ENCODE measurements around the gene PEPD. TPM values are rescaled to one million over a fixed set of nuclear protein-coding genes. Genes with fewer than 3 reads are reported as not detected.

The PEPD gene
- total RNA-seq, 1 donor from 2014 or later = 23.8 TPM

DNA sequence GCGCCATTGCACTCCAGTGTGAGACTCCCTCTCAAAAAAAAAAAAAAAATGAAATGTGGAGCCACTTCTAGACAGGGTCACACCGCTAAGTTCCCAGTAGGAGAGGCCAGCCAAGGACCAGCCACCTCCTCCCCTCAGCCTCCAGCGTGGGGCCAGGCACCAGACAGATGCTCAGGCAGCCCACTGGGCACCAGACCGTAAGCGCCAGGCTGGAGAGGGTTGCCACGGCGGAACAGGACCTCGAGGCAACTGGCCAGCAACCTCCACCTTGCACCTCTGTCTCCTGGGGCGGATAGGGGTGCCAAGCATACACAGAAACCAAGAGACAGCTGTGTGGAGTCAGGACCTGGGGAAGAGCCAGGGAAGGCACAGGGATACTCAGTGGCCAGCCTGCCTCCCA lies 3.7 kb downstream of the PEPD start:
- Mint-ChIP-seq H3K4me3 (ENCODE audit: low read depth) (no peak overlapping the region), H3K4me1 (ENCODE audit: low read depth) (peaks cover 12% of the 10 kb centered on the region), H3K36me3 (ENCODE audit: low read depth) (no peaks in the 10 kb centered on the region), H3K9me3 (no peaks in the 10 kb centered on the region), H3K27ac (no peak overlapping the region), H3K27me3 (ENCODE audit: low read depth) (peaks cover 4% of the 10 kb centered on the region)
- intact Hi-C loops (cut with micrococcal nuclease) = no loop called here
- no peak for DNase-seq (ENCODE audit: low spot score)

DNA sequence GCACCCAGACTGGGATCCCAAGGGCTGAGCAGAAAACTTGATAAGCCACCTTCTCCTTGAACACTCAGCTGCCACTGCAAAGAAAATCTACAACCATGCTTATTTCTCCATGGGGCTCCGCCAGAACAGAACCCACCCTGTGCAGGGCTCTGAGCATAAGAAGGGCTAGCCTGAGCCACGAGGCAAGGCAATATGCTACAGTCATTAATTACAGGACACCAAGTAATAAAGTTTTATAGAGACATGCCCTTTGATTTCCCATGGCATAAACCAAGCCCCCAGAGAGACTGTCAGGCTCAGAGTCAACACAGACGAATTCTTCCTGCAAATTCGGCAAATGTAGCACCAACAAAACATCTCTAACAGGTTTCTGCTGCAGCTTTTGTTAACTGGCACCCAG lies 5.7 kb downstream of the PEPD start:
- no peak overlapping the region for H3K27ac Mint-ChIP-seq
- H3K9me3 Mint-ChIP-seq = no peaks in the 10 kb centered on the region
- H3K36me3 Mint-ChIP-seq (ENCODE audit: low read depth) = no peaks in the 10 kb centered on the region
- no peaks in the 10 kb centered on the region for H3K27me3 Mint-ChIP-seq (ENCODE audit: low read depth)
- no peak for DNase-seq (ENCODE audit: low spot score)
- H3K4me3 Mint-ChIP-seq (ENCODE audit: low read depth) = no peak overlapping the region
- intact Hi-C loops (cut with micrococcal nuclease) = no loop called here
- H3K4me1 Mint-ChIP-seq (ENCODE audit: low read depth) = peaks cover 3% of the 10 kb centered on the region

DNA sequence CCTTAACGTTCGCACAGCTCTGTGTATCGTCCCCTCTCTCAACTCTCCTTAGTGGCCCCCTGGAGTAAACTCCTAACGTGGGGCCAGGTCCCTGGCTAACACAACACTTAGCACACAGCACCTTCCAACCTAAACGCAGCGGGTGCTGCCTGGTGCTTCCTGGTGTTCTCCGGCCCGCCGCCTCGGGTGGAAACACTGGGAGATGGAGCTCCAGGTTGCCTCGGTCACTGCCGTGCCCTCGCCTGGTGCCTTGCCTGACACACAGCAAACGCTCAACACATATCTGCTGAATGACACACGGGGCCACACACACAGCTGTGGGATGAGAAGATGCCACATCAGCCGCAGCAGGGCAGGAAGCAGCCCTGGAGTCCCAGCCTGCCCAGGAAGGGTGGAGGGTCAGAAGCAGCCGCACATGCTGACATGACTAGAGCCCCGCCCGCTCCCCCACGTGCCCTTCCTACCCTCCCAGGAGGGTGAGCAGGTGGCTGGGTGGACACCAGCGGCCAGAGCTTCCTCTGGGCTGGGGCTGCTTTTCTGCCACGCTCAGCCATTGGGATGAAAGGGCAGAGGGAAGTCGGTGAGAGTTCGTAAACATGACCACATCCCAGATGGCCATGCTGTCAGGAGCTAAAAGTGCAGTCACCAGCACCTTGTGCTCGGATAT lies 6.6 kb downstream of the PEPD start:
- DNase-seq (ENCODE audit: low spot score) = no peak
- no peaks in the 10 kb centered on the region for H3K9me3 Mint-ChIP-seq
- H3K27me3 Mint-ChIP-seq (ENCODE audit: low read depth) = no peaks in the 10 kb centered on the region
- H3K27ac Mint-ChIP-seq = no peak overlapping the region
- H3K4me3 Mint-ChIP-seq (ENCODE audit: low read depth) = no peak overlapping the region
- H3K36me3 Mint-ChIP-seq (ENCODE audit: low read depth) = no peaks in the 10 kb centered on the region
- no peaks in the 10 kb centered on the region for H3K4me1 Mint-ChIP-seq (ENCODE audit: low read depth)
- intact Hi-C loops (cut with micrococcal nuclease) = no loop called here

DNA sequence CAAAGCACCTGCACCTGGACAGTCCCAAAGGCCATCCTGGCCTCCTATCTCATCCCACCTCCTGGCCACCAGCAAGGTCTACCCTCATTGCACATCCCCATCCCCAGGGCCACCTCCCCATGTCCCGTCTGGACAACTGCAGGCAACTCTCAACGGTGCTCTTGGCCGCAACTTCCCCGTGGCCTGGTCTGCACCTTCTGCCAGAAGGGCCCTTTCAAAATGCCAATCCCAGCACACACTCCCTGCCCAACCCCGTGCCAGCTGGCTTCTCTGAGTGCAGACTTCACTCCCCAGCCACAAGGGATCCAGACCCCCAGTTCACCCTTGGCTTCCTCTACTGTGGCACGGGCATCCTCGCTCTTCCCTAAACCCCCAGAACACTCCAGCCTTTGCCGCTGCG lies 8.2 kb downstream of the PEPD start:
- DNase-seq (ENCODE audit: low spot score) = no peak
- Mint-ChIP-seq H3K36me3 (ENCODE audit: low read depth) (no peaks in the 10 kb centered on the region), H3K4me3 (ENCODE audit: low read depth) (no peak overlapping the region), H3K9me3 (no peaks in the 10 kb centered on the region), H3K27me3 (ENCODE audit: low read depth) (no peaks in the 10 kb centered on the region), H3K4me1 (ENCODE audit: low read depth) (no peaks in the 10 kb centered on the region), H3K27ac (no peak overlapping the region)
- intact Hi-C loops (cut with micrococcal nuclease) = no loop called here

DNA sequence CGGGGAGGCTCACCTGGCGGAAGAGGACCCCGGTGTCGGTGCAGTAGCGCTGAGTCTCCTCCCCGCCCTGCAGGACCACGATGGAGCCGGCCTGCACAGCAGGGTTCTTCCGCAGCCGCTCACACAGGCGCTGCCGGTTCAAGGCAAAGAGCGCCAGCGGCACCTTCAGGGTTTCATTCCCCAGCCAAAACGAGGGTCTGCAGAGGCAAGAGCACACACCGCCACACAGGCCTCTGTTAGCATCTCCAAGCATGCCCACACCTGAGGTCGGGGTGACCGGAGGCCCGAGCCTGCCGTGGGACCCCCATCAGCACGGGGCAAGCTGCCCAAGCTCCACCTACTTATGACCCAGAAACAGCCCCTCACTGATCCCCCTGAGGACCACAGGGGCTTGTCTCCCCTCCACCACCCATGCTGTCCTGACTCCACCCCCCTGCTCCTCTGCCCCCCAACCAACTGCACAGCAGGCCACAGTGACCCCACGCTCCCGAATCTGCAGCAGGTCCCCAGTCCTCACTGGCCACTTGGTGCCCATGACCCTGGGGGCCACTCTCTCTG lies 8.9 kb downstream of the PEPD start:
- intact Hi-C loops (cut with micrococcal nuclease) = no loop called here
- Mint-ChIP-seq H3K4me3 (ENCODE audit: low read depth) (no peak overlapping the region), H3K27ac (no peak overlapping the region), H3K36me3 (ENCODE audit: low read depth) (no peaks in the 10 kb centered on the region), H3K27me3 (ENCODE audit: low read depth) (no peaks in the 10 kb centered on the region), H3K4me1 (ENCODE audit: low read depth) (no peaks in the 10 kb centered on the region), H3K9me3 (no peaks in the 10 kb centered on the region)
- no peak for DNase-seq (ENCODE audit: low spot score)

DNA sequence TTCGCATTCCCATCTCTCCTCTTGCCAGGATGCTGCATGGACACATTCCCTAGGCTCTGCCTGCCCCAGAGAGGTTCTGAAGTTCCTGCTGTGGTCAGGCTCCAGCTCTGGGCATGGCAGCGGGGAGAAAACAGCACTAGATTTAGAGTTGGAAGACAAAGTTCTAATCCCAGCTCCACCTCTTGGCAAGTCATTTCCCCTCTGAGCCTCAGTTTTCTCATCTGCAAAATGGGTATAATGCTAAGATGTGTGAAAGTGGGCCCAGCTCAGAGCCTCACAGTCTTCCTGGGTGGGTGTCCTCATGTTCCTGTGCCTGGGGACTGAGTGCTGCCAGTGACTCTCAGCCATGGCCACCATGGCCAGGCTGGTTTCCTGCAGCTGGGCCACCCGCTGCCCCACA lies 9.6 kb downstream of the PEPD start:
- intact Hi-C loops (cut with micrococcal nuclease) = no loop called here
- H3K4me3 Mint-ChIP-seq (ENCODE audit: low read depth) = no peak overlapping the region
- H3K27me3 Mint-ChIP-seq (ENCODE audit: low read depth) = no peaks in the 10 kb centered on the region
- no peaks in the 10 kb centered on the region for H3K9me3 Mint-ChIP-seq
- H3K4me1 Mint-ChIP-seq (ENCODE audit: low read depth) = no peaks in the 10 kb centered on the region
- no peak for DNase-seq (ENCODE audit: low spot score)
- H3K36me3 Mint-ChIP-seq (ENCODE audit: low read depth) = no peaks in the 10 kb centered on the region
- H3K27ac Mint-ChIP-seq = no peak overlapping the region

DNA sequence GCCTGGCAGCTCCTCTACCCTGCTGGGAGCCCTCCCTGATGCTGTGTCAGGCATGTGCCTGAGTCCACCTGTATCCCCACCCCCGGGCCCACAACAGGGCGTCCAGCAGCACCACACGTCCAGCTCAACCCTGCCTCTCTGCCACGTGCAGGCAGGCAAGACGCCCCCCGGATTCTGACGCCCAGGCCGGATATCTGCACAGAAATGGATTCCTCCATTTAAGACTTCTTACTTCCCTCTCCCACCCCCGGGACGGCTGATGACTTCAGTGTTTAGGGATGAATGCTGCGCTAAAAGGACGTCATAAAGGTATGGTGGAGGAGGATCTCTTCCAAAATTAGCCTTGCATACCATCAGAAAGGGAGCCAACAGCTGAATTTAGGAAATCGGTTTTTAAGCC lies 10.2 kb downstream of the PEPD start:
- no peak for DNase-seq (ENCODE audit: low spot score)
- Mint-ChIP-seq H3K36me3 (ENCODE audit: low read depth) (no peaks in the 10 kb centered on the region), H3K27ac (no peak overlapping the region), H3K4me1 (ENCODE audit: low read depth) (no peaks in the 10 kb centered on the region), H3K27me3 (ENCODE audit: low read depth) (no peaks in the 10 kb centered on the region), H3K9me3 (peaks cover 5% of the 10 kb centered on the region), H3K4me3 (ENCODE audit: low read depth) (no peak overlapping the region)
- intact Hi-C loops (cut with micrococcal nuclease) = no loop called here

DNA sequence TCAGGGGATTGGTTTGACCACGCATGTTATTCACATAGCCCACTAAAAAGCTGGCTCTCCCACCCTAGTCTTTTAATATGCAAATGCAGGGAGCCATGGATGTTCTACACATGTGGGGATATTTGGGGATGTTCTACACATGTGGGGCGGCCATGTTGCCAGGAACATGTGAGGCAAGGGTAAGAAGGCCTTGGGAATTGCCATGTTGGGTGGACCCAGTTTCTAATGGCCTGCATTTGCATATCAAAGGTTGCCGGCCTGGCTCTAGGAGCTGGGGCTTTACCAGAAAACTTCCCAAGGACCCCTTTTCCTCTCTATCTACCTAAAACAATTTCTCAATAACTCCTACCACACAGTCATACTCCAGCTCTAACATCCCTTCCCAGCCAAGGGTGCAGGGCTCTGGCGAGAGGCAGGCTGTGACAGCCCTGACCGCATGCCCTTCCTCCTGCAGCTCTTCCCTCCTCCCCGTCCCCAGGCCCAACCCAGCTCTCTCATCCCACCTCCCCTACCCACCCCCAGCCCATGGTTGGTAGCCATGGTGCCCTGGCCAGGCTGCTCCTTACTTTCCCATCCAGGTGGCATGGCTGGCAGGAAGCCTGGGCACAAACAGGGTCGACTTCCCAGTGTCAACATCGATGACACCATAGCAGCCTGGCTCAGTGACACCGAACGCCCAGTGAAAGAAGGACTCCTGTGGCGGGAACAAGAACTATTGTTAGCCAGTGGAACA lies 11.0 kb downstream of the PEPD start:
- Mint-ChIP-seq H3K9me3 (peaks cover 8% of the 10 kb centered on the region), H3K27me3 (ENCODE audit: low read depth) (no peaks in the 10 kb centered on the region), H3K4me1 (ENCODE audit: low read depth) (no peaks in the 10 kb centered on the region), H3K27ac (no peak overlapping the region), H3K36me3 (ENCODE audit: low read depth) (no peaks in the 10 kb centered on the region), H3K4me3 (ENCODE audit: low read depth) (no peak overlapping the region)
- intact Hi-C loops (cut with micrococcal nuclease) = no loop called here
- DNase-seq (ENCODE audit: low spot score) = no peak

DNA sequence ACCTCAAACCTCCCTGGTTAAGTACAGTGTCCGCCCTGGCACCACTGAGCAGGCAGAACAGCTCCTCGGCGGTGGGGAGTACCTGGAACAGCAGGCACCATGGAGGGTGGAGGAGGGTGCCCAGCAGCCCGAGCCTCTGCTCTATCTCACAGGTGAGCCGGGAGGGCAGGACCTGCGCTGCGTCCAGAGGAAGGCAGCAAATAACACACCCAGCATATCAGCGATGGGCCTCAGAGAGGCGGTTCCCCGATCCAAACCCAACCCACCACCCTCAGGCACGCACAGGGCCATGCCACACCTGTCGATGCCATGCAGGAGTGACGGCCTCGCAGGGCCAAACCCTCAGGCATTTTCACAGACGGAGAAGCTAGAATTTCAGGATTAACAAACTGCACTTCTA lies 11.8 kb downstream of the PEPD start:
- H3K27ac Mint-ChIP-seq = no peak overlapping the region
- no peak for DNase-seq (ENCODE audit: low spot score)
- no peaks in the 10 kb centered on the region for H3K4me1 Mint-ChIP-seq (ENCODE audit: low read depth)
- H3K36me3 Mint-ChIP-seq (ENCODE audit: low read depth) = no peaks in the 10 kb centered on the region
- intact Hi-C loops (cut with micrococcal nuclease) = no loop called here
- H3K27me3 Mint-ChIP-seq (ENCODE audit: low read depth) = no peaks in the 10 kb centered on the region
- peaks cover 8% of the 10 kb centered on the region for H3K9me3 Mint-ChIP-seq
- no peak overlapping the region for H3K4me3 Mint-ChIP-seq (ENCODE audit: low read depth)

DNA sequence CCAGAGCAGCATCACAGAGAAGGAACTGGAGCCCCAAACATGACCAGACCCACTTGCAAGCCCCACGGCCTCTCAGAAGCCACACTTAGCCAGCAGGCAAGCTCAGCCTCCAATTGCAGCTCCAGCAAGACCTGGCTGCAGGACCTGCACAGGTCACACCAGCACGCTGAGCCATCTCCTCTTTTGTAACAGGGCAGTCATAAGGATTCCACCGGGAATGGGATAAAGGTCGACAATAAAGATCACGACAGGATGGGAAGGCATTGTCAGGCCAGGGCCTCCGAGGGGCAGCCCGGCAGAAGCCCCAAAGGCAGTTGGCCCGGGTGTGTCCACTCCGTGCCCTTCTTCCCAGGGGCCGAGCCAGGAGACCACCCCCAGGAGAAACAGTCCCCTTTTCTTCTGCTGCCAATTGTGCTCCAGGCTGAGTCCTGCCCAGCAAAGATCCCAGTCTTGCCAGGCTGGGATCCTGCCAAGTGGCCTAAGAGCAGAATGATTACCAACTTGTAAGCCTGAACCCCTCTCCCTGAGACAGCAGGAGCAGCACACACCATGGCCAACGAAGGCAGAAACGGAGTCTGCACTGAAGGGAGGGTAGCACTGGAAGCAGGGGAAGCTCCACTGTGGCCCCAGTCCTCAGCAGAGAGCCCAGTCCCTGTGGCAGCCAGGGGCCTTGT lies 12.5 kb downstream of the PEPD start:
- H3K9me3 Mint-ChIP-seq = peaks cover 8% of the 10 kb centered on the region
- intact Hi-C loops (cut with micrococcal nuclease) = no loop called here
- H3K27me3 Mint-ChIP-seq (ENCODE audit: low read depth) = no peaks in the 10 kb centered on the region
- no peak overlapping the region for H3K27ac Mint-ChIP-seq
- no peak for DNase-seq (ENCODE audit: low spot score)
- H3K4me3 Mint-ChIP-seq (ENCODE audit: low read depth) = no peak overlapping the region
- H3K4me1 Mint-ChIP-seq (ENCODE audit: low read depth) = no peaks in the 10 kb centered on the region
- H3K36me3 Mint-ChIP-seq (ENCODE audit: low read depth) = no peaks in the 10 kb centered on the region

DNA sequence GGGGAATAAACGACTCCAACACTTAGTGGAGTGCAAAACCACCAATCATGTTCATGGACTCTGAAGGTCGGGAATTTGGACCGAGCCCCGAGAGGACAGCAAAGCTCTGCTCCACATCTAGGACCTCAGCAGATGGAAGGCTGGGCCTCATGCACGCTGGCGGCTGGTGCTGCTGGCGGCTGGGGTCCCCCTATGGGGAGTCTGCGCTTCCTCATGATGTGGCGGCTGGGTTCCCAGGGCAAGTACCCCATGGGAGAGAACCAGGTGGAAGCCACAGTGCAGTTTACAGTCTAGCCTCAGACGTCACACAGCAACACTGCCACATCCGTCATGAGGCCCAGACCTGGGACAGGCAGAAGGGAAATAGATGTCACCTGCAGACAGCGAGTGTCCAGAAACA lies 13.2 kb downstream of the PEPD start:
- H3K36me3 Mint-ChIP-seq (ENCODE audit: low read depth) = no peaks in the 10 kb centered on the region
- no peaks in the 10 kb centered on the region for H3K4me1 Mint-ChIP-seq (ENCODE audit: low read depth)
- intact Hi-C loops (cut with micrococcal nuclease) = no loop called here
- H3K27me3 Mint-ChIP-seq (ENCODE audit: low read depth) = no peaks in the 10 kb centered on the region
- H3K27ac Mint-ChIP-seq = no peak overlapping the region
- H3K4me3 Mint-ChIP-seq (ENCODE audit: low read depth) = no peak overlapping the region
- DNase-seq (ENCODE audit: low spot score) = no peak
- peaks cover 8% of the 10 kb centered on the region for H3K9me3 Mint-ChIP-seq

DNA sequence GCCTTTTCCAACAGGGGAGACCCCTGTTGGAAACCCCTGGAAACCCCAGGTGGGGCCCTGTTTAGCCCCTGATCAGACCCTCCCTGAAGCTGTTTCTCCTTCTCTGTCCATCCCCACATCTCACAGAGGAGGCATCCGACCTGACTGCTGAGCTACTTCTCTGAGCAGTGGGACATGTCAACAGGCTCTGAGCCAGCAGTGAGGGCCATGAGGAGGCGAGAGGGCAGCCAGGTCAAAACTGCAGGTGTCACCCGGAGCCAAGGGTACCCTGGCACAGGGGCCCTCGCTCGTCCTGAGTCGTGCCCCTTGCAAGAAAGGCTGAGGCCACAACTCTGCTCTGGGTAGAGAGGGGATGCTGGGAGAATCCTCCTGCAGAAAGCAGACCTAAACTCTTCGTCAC lies 13.6 kb downstream of the PEPD start:
- Mint-ChIP-seq H3K36me3 (ENCODE audit: low read depth) (no peaks in the 10 kb centered on the region), H3K27ac (no peak overlapping the region), H3K27me3 (ENCODE audit: low read depth) (no peaks in the 10 kb centered on the region), H3K4me1 (ENCODE audit: low read depth) (no peaks in the 10 kb centered on the region), H3K9me3 (peaks cover 8% of the 10 kb centered on the region), H3K4me3 (ENCODE audit: low read depth) (no peak overlapping the region)
- no peak for DNase-seq (ENCODE audit: low spot score)
- intact Hi-C loops (cut with micrococcal nuclease) = no loop called here

All from activated T-helper 2 cell treated with anti-CD3 and anti-CD28 coated beads, Interferon-gamma antibody, Interleukin-2, Interleukin-4, amounts not matched to agents 10 μg/mL and 5 μg/mL and 100 μg/mL, durations not matched to agents 14 hours and 24 hours and 36 hours (primary cell).